GM23338 (cell line): Measurements from ENCODE around the gene VSTM2B. TPM values are rescaled to one million over a fixed set of nuclear protein-coding genes. Genes with fewer than 3 reads are reported as not detected.

Experiments
- ATAC-seq: fragments of 200-7000 bp; cut with Tn5 transposase; 3 replicates; pipeline ENCODE4 v1.9.1; 2020
- DNase-seq: peaks from one replicate; pipeline ENCODE4 v3.0.0-alpha.2; 2015; ENCODE audit warnings: low spot score
- H2AFZ ChIP-seq: fragments of 200-600 bp; sonication (generic); 2 replicates; pipeline ENCODE4 v1.8.0; 2016; ENCODE audit warnings: antibody characterized with exemption, mild to moderate bottlenecking, moderate library complexity
- H3F3A ChIP-seq: fragments of 200-600 bp; sonication (generic); replicated peaks from 2 replicates; pipeline ENCODE4 v1.8.0; 2017; ENCODE audit warnings: antibody characterized with exemption, mixed run types, low read depth
- H3K27ac ChIP-seq: fragments of 200-600 bp; sonication (generic); 2 replicates; pipeline ENCODE4 v1.6.1; 2016; ENCODE audit warnings: low read depth
- H3K27me3 ChIP-seq: fragments of 200-600 bp; sonication (generic); 2 replicates; pipeline ENCODE4 v1.8.0; 2016; ENCODE audit warnings: mild to moderate bottlenecking, mixed run types, moderate library complexity; ENCODE audit not compliant: insufficient read depth
- H3K36me3 ChIP-seq: fragments of 200-600 bp; sonication (generic); 2 replicates; pipeline ENCODE4 v1.8.0; 2016; ENCODE audit warnings: mild to moderate bottlenecking; ENCODE audit not compliant: insufficient read depth
- H3K4me1 ChIP-seq: fragments of 200-600 bp; sonication (generic); 2 replicates; pipeline ENCODE4 v1.8.0; 2016; ENCODE audit warnings: mild to moderate bottlenecking, moderate library complexity; ENCODE audit not compliant: insufficient read depth
- H3K4me2 ChIP-seq: fragments of 200-600 bp; sonication (generic); 2 replicates; pipeline ENCODE4 v1.7.1; 2017; ENCODE audit warnings: mixed run types
- H3K4me3 ChIP-seq: fragments of 200-600 bp; sonication (generic); 2 replicates; pipeline ENCODE4 v1.6.1; 2016; ENCODE audit warnings: mixed run types
- H3K79me2 ChIP-seq: fragments of 200-600 bp; sonication (generic); replicated peaks from 2 replicates; pipeline ENCODE4 v1.8.0; 2017; ENCODE audit warnings: mild to moderate bottlenecking; ENCODE audit not compliant: insufficient read depth
- H3K9me2 ChIP-seq: fragments of 200-600 bp; sonication (generic); 2 replicates; pipeline ENCODE4 v1.8.0; 2017; ENCODE audit not compliant: insufficient read depth
- H4K20me1 ChIP-seq: fragments of 200-600 bp; sonication (generic); replicated peaks from 2 replicates; pipeline ENCODE4 v1.8.0; 2017; ENCODE audit warnings: mild to moderate bottlenecking; ENCODE audit not compliant: insufficient read depth
- H3K27ac Mint-ChIP-seq: 2 replicates; pipeline ENCODE4 v1.8.0; 2020; ENCODE audit warnings: inconsistent platforms, mild to moderate bottlenecking, moderate library complexity, mixed read lengths
- H3K27me3 Mint-ChIP-seq: 3 replicates; pipeline ENCODE4 v1.8.0; 2022; ENCODE audit warnings: low read depth, mild to moderate bottlenecking, moderate library complexity, mixed read lengths, inconsistent platforms; ENCODE audit not compliant: insufficient read depth, poor library complexity
- H3K36me3 Mint-ChIP-seq: 3 replicates; pipeline ENCODE4 v1.8.0; 2021; ENCODE audit warnings: low read depth, mild to moderate bottlenecking, inconsistent platforms, moderate library complexity, mixed read lengths
- H3K4me1 Mint-ChIP-seq: 3 replicates; pipeline ENCODE4 v1.8.0; 2020; ENCODE audit warnings: mild to moderate bottlenecking, inconsistent platforms, mixed read lengths
- H3K4me3 Mint-ChIP-seq: 3 replicates; pipeline ENCODE4 v1.8.0; 2021; ENCODE audit warnings: moderate library complexity, mild to moderate bottlenecking, inconsistent platforms, mixed read lengths
- H3K9me3 Mint-ChIP-seq: 3 replicates; pipeline ENCODE4 v1.8.0; 2020; ENCODE audit warnings: moderate library complexity, mild to moderate bottlenecking, inconsistent platforms, mixed read lengths
- CREB1 ChIP-seq: fragments of 250-450 bp; sonication (Bioruptor Pico); IDR thresholded peaks from 2 replicates; pipeline ENCODE4 v1.5.0; 2020; ENCODE audit warnings: low read depth, mild to moderate bottlenecking, moderate library complexity
- ETS1 ChIP-seq: IDR thresholded peaks from 2 replicates; pipeline ENCODE4 v1.6.1; 2016; ENCODE audit warnings: antibody characterized with exemption
- EZH2 ChIP-seq: fragments of 200-600 bp; sonication (generic); IDR thresholded peaks from one replicate; pipeline ENCODE4 v1.8.0; 2017; ENCODE audit warnings: antibody characterized with exemption, mild to moderate bottlenecking, low read depth; ENCODE audit not compliant: unreplicated experiment
- EZH2phosphoT487 ChIP-seq: fragments of 200-600 bp; sonication (generic); IDR thresholded peaks from one replicate; pipeline ENCODE4 v1.8.1; 2018; ENCODE audit warnings: antibody characterized with exemption; ENCODE audit not compliant: unreplicated experiment
- JUNB ChIP-seq: IDR thresholded peaks from one replicate; pipeline ENCODE4 v1.6.1; 2016; ENCODE audit warnings: antibody characterized with exemption; ENCODE audit not compliant: unreplicated experiment
- NANOG ChIP-seq: IDR thresholded peaks from 2 replicates; pipeline ENCODE4 v1.6.1; 2016; ENCODE audit warnings: antibody characterized with exemption, borderline replicate concordance
- POLR2AphosphoS5 ChIP-seq: IDR thresholded peaks from 2 replicates; pipeline ENCODE4 v1.6.1; 2016; ENCODE audit warnings: antibody characterized with exemption, low read depth
- REST ChIP-seq: IDR thresholded peaks from one replicate; pipeline ENCODE4 v1.6.1; 2018; ENCODE audit warnings: antibody characterized with exemption; ENCODE audit not compliant: unreplicated experiment
- STAT1 ChIP-seq: IDR thresholded peaks from one replicate; pipeline ENCODE4 v1.6.1; 2016; ENCODE audit warnings: antibody characterized with exemption; ENCODE audit not compliant: unreplicated experiment
- ZNF114 ChIP-seq: fragments of 250-450 bp; sonication (Bioruptor Pico); IDR thresholded peaks from 2 replicates; pipeline ENCODE4 v1.5.0; 2020; ENCODE audit warnings: mild to moderate bottlenecking, moderate library complexity
- ZNF331 ChIP-seq: fragments of 250-450 bp; sonication (Bioruptor Pico); IDR thresholded peaks from 2 replicates; pipeline ENCODE4 v1.5.0; 2020; ENCODE audit warnings: low read depth, mild to moderate bottlenecking, moderate library complexity
- ZNF462 ChIP-seq: fragments of 250-450 bp; sonication (Bioruptor Pico); IDR thresholded peaks from 2 replicates; pipeline ENCODE4 v1.5.0; 2020; ENCODE audit warnings: mild to moderate bottlenecking, moderate library complexity
- polyA plus RNA-seq: library from polyadenylated mRNA; unstranded; fragments of >200 nt; fragmentation: Nextera tagmentation; extraction: Ambion mirVana; gene quantifications from 2 replicates; pipeline ENCODE4 v1.2.1, GENCODE V29; 2016
- total RNA-seq: library from RNA; depleted of rRNA; stranded (reverse); fragments of >200 nt; shearing (Covaris generic); gene quantifications from 2 replicates; pipeline ENCODE4 v1.2.3, GENCODE V29; 2014
- TF ChIP-seq, protein P1 (sequence below), 2 experiments: fragments of 200-600 bp in 1 of 2; sonication (generic) in 1 of 2; conservative IDR thresholded peaks; 2 replicates each; pipeline versions ENCODE4 v1.5.1 to v1.6.1; 2016 to 2017; ENCODE audit warnings: antibody characterized with exemption in 2 of 2, low read depth in 2 of 2, mild to moderate bottlenecking in 2 of 2, moderate library complexity in 1 of 2

The VSTM2B gene
- total and polyA plus RNA-seq, 2 experiments from 2014 or later, result 1.2 to 1.8 TPM

GRCh38 chr19:29549105-29550070 lies 23.6 kb downstream of the VSTM2B start:
- no peak for TF ChIP-seq REST
- no peak for TF ChIP-seq ETS1
- TF ChIP-seq ZNF114 (CRISPR knock-in tag), result no peak
- no peak for TF ChIP-seq ZNF331
- TF ChIP-seq, protein P1, sequence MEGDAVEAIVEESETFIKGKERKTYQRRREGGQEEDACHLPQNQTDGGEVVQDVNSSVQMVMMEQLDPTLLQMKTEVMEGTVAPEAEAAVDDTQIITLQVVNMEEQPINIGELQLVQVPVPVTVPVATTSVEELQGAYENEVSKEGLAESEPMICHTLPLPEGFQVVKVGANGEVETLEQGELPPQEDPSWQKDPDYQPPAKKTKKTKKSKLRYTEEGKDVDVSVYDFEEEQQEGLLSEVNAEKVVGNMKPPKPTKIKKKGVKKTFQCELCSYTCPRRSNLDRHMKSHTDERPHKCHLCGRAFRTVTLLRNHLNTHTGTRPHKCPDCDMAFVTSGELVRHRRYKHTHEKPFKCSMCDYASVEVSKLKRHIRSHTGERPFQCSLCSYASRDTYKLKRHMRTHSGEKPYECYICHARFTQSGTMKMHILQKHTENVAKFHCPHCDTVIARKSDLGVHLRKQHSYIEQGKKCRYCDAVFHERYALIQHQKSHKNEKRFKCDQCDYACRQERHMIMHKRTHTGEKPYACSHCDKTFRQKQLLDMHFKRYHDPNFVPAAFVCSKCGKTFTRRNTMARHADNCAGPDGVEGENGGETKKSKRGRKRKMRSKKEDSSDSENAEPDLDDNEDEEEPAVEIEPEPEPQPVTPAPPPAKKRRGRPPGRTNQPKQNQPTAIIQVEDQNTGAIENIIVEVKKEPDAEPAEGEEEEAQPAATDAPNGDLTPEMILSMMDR (conservative IDR thresholded peaks at IDR 0.05; ENCODE audit: low read depth in 2 of 2), result no peak
- TF ChIP-seq STAT1, result no peak
- no peak for TF ChIP-seq EZH2phosphoT487
- no peak for TF ChIP-seq JUNB
- TF ChIP-seq CREB1 (CRISPR knock-in tag), result no peak
- no peak for TF ChIP-seq ZNF462
- no peak for TF ChIP-seq EZH2
- TF ChIP-seq NANOG, result no peak
- TF ChIP-seq POLR2AphosphoS5, result no peak
- H3K4me3 Mint-ChIP-seq, result no peak overlapping the region
- H3K27me3 Mint-ChIP-seq, result peaks cover 4% of the 10 kb centered on the region
- Histone ChIP-seq H3K36me3 (no peaks in the 10 kb centered on the region), H2AFZ (no peak overlapping the region), H3K9me2 (no peaks in the 10 kb centered on the region), H3K27me3 (no peaks in the 10 kb centered on the region), H3K4me2 (no peak overlapping the region), H3F3A (no peaks in the 10 kb centered on the region), H3K79me2 (no peaks in the 10 kb centered on the region), H4K20me1 (no peaks in the 10 kb centered on the region), H3K4me3 (no peak overlapping the region), H3K4me1 (no peaks in the 10 kb centered on the region), H3K27ac (no peak overlapping the region)
- no peak for ATAC-seq
- no peak overlapping the region for H3K27ac Mint-ChIP-seq
- peaks cover 3% of the 10 kb centered on the region; the same call in 2 of the 3 replicates for H3K36me3 Mint-ChIP-seq
- H3K4me1 Mint-ChIP-seq, result peaks cover 3% of the 10 kb centered on the region; the same call in 1 of the 3 replicates
- peaks cover 21% of the 10 kb centered on the region for H3K9me3 Mint-ChIP-seq
- no peak for DNase-seq
